NCI-H2196 treated with DMSO at 0.1 percent for 48 hours (cell line): ENCODE measurements around the gene ARL2.

Experiments used
- DNase-seq: peaks from one replicate; lab custom pipeline; 2025; ENCODE audit not compliant: unreplicated experiment; lab: John Stamatoyannopoulos, UW

Gene ARL2

DNA sequence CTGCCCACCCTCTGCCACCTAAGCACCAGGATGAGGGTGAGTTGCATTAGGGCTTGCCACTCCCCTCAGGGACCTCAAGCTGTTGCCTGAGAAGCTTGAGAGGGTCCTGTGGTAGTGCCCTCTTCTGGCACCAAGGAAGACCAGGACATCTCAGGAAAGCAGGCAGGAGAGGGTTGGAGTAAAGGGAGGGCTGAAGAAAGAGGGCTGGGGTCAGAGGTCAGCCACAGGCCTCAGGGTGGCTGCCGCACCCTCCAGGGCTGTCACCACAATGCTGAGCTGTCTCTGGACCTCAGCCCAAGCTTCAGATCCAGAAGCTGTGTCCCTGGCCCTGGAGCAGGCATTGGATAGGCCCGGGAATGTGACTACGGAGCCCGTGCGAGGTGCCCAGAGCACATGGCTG lies 31.1 kb downstream of the ARL2 start:
- no peak for DNase-seq

DNA sequence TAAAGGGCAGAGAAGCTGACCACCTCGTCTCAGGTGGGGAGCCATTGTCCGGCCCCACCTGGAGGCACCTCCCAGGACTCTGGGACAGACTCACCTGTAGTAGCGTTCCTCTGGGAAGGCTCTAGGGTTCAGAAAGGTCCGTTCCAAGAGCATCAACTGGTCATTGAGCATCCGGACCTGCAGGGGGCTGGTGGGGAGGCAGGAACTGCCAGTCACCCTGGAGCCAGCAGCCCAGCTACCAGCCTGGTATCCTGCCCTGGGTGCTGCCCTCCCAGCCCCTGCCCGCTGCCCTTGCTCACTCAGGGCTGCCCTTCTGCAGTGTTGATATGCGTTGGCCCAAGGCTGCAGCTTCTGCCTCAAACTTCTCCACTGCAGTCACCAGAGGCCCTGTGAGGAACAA lies 31.8 kb downstream of the ARL2 start:
- no peak for DNase-seq

- DNase-seq, result no peak
Observed at GRCh38 chr11:65047581-65048422, 33.8 kb downstream of the ARL2 start.

DNA sequence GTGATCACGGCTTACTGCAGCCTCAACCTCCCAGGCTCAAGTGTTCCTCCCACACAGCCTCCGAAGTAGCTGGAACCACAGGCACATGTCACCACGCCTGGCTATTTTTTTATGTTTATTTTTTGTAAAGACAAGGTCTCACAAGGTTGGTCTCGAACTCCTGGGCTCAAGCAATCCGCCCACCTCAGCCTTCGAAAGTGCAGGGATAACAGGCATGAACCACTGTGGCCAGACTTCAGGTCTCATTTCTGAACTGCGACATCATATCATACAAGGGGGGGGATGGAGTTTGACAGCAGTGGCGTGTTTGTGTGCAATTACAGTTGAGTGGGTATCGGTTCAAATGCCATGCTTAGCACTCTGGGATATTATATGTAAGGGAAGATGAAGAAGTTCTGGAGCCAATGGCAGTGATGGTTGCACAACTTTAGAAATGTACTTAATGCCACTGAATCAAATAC lies 37.5 kb downstream of the ARL2 start:
- no peak for DNase-seq

DNA sequence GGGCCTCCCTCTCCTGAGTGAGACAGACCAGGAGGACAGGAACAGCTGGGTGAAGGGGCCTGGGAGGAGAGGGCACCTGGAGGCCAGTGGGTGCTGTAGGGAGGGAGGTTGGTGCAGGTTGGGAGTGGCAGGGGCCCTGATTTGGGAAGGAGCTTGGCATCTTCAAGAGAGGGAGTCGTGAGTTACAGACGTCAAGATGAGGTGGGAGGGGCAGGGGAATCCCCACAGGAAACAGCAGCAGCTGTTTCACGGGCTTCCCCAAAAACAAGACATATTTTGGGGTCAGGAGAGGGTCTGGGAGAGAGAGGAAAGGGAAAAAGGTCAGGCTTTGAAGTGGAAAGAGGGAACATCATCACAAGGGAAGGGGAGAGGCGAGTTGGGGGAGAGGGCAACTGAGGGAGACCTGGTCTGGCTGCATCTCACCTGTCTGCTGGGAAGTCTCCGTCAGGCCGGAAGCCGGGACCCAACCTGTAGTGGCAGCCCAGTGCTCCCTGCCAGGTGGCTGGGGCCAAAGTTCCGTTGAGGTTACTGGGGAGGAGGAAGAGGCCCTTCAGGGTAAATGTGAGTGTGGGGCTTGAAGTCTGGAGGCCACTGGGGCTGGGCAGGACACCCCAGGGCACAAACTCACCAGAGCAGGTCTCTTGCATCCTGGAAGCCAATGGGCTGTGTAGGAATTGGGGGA lies 40.0 kb downstream of the ARL2 start:
- DNase-seq, result no peak

GRCh38 chr11:65055538-65055937 lies 41.6 kb downstream of the ARL2 start:
- DNase-seq, result no peak

GRCh38 chr11:65056999-65057398 lies 43.0 kb downstream of the ARL2 start:
- no peak for DNase-seq

DNA sequence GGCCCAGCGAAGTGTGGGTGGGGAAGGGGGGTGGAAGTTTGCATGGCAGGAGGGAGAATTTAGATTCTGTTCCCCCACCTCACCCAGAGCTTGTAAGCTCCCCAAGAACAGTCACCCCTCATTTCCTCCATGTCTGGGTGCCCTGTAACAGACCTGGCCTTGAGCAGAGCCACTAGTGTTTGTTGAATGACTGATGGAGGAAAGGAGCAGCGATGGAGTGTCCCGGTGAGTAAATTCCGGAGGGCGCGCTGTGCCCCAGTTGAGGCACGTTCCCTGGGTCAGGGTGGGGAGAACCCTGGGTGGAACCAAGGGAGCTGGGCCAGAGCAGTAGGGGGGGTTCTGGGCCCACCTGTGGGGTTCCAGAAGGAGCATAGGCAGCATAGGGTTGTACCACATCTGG lies 43.6 kb downstream of the ARL2 start:
- DNase-seq, result no peak

DNA sequence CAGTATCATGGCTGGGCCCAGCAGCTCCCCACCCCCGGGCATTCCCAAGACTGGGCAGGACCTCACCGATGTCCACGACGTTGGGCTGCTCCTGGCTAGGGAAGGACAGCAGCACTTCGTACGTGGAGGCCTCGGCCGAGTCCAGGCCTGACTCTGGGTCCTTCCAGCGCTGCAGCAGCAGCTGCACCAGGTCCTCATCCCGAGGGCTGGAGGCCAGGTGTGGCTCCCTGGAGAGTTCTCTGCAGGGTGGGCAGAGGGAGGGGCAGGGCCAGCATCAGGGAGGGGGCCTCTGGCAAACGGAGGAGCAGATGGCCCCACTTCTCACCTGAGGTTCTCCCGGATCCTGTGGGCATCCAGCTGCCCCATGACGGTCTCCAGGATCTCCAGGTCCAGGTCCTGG lies 44.1 kb downstream of the ARL2 start:
- no peak for DNase-seq

- DNase-seq, result no peak
Observed at GRCh38 chr11:65058419-65059054, 44.6 kb downstream of the ARL2 start, which contains the start of gene NAALADL1. Gene NAALADL1 (minus strand): TSS chr11:65058553. CDS start chr11:65058521, 32 bp downstream.

DNA sequence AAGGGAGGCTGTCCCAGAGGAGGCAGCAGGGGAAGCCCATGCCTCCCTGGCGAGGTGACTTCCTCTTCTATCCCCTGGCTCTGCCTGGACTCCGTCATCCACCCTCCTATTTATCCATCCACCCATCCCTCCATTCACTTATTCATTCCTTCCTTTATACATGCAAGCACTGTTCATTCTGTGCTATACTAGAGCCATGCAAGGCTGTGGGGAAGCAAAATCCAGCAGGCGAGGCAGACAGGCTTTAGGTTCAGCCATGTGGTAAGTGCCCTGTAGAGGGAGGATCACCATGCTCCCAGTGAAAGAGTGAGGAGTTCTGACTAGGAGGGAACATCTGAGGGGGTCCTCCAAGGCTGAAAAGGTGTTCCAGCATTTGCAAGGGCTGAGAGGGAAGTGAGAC lies 45.6 kb downstream of the ARL2 start:
- DNase-seq, result no peak

GRCh38 chr11:65059959-65060824 lies 46.2 kb downstream of the ARL2 start:
- DNase-seq, result no peak

- no peak for DNase-seq
Observed at GRCh38 chr11:65060913-65061408, 47.0 kb downstream of the ARL2 start.

GRCh38 chr11:65063532-65063931 lies 49.6 kb downstream of the ARL2 start:
- DNase-seq, result no peak

GRCh38 chr11:65064847-65065240 lies 50.9 kb downstream of the ARL2 start:
- no peak for DNase-seq

DNA sequence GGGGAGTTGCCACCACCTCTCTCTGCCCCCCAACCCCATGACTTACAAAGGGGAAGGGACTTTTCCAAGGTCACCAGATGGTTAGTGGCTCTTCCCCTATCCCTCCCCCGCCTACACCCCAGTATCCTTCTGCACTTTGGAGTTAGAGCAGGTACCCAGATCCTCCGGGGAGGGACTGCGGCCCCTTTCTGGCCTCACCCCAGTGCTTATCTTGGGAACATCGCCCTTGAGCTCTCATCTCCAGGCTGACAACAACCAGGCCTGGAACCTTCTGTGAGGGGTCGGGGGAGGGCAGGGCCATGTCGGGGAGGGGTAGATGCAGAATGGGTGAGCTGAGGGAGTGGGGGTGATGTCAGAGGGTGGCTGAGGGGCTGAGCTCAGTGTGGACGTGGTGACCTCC lies 51.9 kb downstream of the ARL2 start:
- no peak for DNase-seq

GRCh38 chr11:65066315-65066714 lies 52.4 kb downstream of the ARL2 start:
- no peak for DNase-seq

- no peak for DNase-seq
Observed at GRCh38 chr11:65066805-65067291, 52.9 kb downstream of the ARL2 start.

- no peak for DNase-seq
Observed at GRCh38 chr11:65067446-65067845, 53.5 kb downstream of the ARL2 start.

DNA sequence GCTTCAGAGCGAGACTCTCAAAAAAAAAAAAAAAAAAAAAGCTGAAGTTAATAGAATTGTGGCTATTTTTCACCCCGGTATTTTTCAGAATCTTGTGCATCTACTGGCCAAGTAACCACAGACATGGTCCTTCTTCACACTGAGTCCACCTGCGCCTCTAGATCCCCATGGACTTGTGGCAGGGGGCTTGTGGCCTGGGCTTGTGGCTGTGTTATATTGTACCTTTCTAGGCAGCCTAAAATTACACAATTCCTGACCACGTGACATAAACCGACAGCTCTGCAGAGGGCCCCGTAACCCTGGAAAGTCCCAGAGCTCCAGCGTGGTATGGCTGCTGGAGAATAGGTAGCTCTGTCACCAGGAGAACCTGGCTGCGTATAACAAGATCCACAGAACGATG lies 55.3 kb downstream of the ARL2 start:
- DNase-seq, result no peak
